OCI-LY7 (cell line): ENCODE data around the gene RHBG. TPM values are rescaled to one million over a fixed set of nuclear protein-coding genes. Genes with fewer than 3 reads are reported as not detected.

Source experiments
- BruUV-seq: library from RNA; stranded (reverse); fragments of 400-500 nt; replicated peaks from 2 replicates; lab custom pipeline; 2021; lab: Mats Ljungman, UMichigan
- CTCF ChIA-PET: fragments of 300-600 bp; sonication (Branson Sonifier 250); formaldehyde crosslinking; loops from one replicate; lab custom pipeline; 2022; ENCODE audit warnings: antibody characterized with exemption; ENCODE audit not compliant: unreplicated experiment; lab: Charles Lee
- POLR2A ChIA-PET: fragments of 300-600 bp; sonication (Branson Sonifier 250); formaldehyde crosslinking; loops from one replicate; lab custom pipeline; 2022; ENCODE audit warnings: antibody characterized with exemption; lab: Charles Lee
- DNase-seq: peaks from one replicate; pipeline ENCODE4 v3.0.0-alpha.2; 2015; ENCODE audit warnings: low spot score
- H2AFZ ChIP-seq: fragments of 200-600 bp; sonication (generic), shearing (Covaris generic); 2 replicates; pipeline ENCODE4 v1.6.1; 2014; ENCODE audit warnings: mild to moderate bottlenecking, antibody characterized with exemption, low read length, moderate library complexity
- H3K27ac ChIP-seq: fragments of 200-600 bp; sonication (generic); 2 replicates; pipeline ENCODE4 v1.5.1; 2014; ENCODE audit warnings: mixed run types, low read depth, mild to moderate bottlenecking, moderate library complexity, low read length, inconsistent platforms; ENCODE audit not compliant: poor library complexity, severe bottlenecking
- H3K36me3 ChIP-seq: fragments of 200-600 bp; sonication (generic); 2 replicates; pipeline ENCODE4 v1.6.1; 2014; ENCODE audit warnings: mild to moderate bottlenecking, antibody characterized with exemption, low read length, moderate library complexity, mixed read lengths; ENCODE audit not compliant: insufficient read depth
- H3K4me1 ChIP-seq: fragments of 200-600 bp; sonication (generic); 2 replicates; pipeline ENCODE4 v1.5.1; 2014; ENCODE audit warnings: mild to moderate bottlenecking, low read length; ENCODE audit not compliant: insufficient read depth, poor library complexity, severe bottlenecking
- H3K4me2 ChIP-seq: fragments of 200-600 bp; sonication (generic); 2 replicates; pipeline ENCODE4 v1.6.1; 2014; ENCODE audit warnings: mild to moderate bottlenecking, low read length
- H3K4me3 ChIP-seq: fragments of 200-600 bp; sonication (generic); 2 replicates; pipeline ENCODE4 v1.5.1; 2014; ENCODE audit warnings: mild to moderate bottlenecking, low read depth, low read length; ENCODE audit not compliant: poor library complexity, severe bottlenecking
- H3K79me2 ChIP-seq: fragments of 200-600 bp; sonication (generic); 2 replicates; pipeline ENCODE4 v1.6.1; 2016; ENCODE audit warnings: low read depth, mild to moderate bottlenecking, low read length, moderate library complexity, mixed read lengths; ENCODE audit not compliant: insufficient read depth
- H3K9me2 ChIP-seq: fragments of 200-600 bp; sonication (generic); 2 replicates; pipeline ENCODE4 v1.6.1; 2016; ENCODE audit warnings: mild to moderate bottlenecking, low read length, mixed read lengths; ENCODE audit not compliant: insufficient read depth
- H3K9me3 ChIP-seq: fragments of 200-600 bp; sonication (generic); 2 replicates; pipeline ENCODE4 v1.6.1; 2014; ENCODE audit warnings: mild to moderate bottlenecking, mixed run types, low read length, mixed read lengths
- H4K20me1 ChIP-seq: fragments of 200-600 bp; sonication (generic); 2 replicates; pipeline ENCODE4 v1.6.1; 2014; ENCODE audit warnings: mild to moderate bottlenecking, antibody characterized with exemption, low read length, moderate library complexity, mixed read lengths; ENCODE audit not compliant: insufficient read depth
- EZH2phosphoT487 ChIP-seq: fragments of 200-600 bp; sonication (generic); IDR thresholded peaks from 2 replicates; pipeline ENCODE4 v1.6.1; 2018; ENCODE audit warnings: low read depth, borderline replicate concordance, mild to moderate bottlenecking, mixed run types, antibody characterized with exemption, low read length, moderate library complexity, mixed read lengths
- intact Hi-C: fragments of 100-400 bp; cut with micrococcal nuclease; formaldehyde crosslinking; loops from one replicate; pipeline ENCODE4 v1.10.0; 2022; ENCODE audit not compliant: unreplicated experiment
- total RNA-seq, 2 experiments: library from RNA; depleted of rRNA in 1 of 2; stranded (reverse); fragments of >200 nt in 1 of 2; shearing (Covaris generic) in 1 of 2; gene quantifications; 2 replicates each; pipeline ENCODE4 v1.2.3, GENCODE V29; 2014 to 2022
- TF ChIP-seq, protein P1 (sequence below): fragments of 200-600 bp; sonication (generic); conservative IDR thresholded peaks from 2 replicates; pipeline ENCODE4 v1.5.1; 2014; ENCODE audit warnings: mild to moderate bottlenecking, antibody characterized with exemption, low read length, moderate library complexity, mixed read lengths

RHBG gene
- total RNA-seq, 2 experiments from 2014 or later = not detected

DNA sequence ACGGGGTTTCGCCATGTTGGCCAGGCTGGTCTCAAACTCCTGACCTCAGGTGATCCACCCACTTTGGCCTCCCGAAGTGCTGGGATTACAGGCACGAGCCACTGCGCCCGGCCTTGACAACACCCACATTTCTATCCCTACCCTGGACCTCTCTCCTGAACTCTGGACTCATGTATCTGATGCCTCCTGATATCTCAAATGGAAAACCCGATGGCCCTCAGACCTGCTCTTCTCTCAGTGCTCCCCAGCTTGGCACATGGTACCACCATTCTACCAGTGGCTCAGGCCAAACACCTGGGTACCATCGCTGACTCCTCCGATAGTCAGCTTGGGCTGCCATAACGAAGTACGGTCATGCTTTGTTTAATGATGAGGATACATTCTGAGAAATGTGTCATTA is 8.5 kb upstream of the RHBG start:
- Histone ChIP-seq H3K36me3 (no peaks in the 10 kb centered on the region), H3K4me1 (no peaks in the 10 kb centered on the region), H3K79me2 (no peaks in the 10 kb centered on the region), H3K9me3 (no peaks in the 10 kb centered on the region), H2AFZ (no peak overlapping the region), H3K4me2 (no peak overlapping the region), H3K9me2 (no peaks in the 10 kb centered on the region), H3K4me3 (no peak overlapping the region), H3K27ac (no peak overlapping the region), H4K20me1 (no peaks in the 10 kb centered on the region)
- no peak for DNase-seq
- no peak for TF ChIP-seq EZH2phosphoT487
- TF ChIP-seq, protein P1, sequence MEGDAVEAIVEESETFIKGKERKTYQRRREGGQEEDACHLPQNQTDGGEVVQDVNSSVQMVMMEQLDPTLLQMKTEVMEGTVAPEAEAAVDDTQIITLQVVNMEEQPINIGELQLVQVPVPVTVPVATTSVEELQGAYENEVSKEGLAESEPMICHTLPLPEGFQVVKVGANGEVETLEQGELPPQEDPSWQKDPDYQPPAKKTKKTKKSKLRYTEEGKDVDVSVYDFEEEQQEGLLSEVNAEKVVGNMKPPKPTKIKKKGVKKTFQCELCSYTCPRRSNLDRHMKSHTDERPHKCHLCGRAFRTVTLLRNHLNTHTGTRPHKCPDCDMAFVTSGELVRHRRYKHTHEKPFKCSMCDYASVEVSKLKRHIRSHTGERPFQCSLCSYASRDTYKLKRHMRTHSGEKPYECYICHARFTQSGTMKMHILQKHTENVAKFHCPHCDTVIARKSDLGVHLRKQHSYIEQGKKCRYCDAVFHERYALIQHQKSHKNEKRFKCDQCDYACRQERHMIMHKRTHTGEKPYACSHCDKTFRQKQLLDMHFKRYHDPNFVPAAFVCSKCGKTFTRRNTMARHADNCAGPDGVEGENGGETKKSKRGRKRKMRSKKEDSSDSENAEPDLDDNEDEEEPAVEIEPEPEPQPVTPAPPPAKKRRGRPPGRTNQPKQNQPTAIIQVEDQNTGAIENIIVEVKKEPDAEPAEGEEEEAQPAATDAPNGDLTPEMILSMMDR = no peak
- POLR2A ChIA-PET = no interaction called here
- CTCF ChIA-PET = no interaction called here
- no TSS peak for BruUV-seq
- intact Hi-C loops = no loop called here

DNA sequence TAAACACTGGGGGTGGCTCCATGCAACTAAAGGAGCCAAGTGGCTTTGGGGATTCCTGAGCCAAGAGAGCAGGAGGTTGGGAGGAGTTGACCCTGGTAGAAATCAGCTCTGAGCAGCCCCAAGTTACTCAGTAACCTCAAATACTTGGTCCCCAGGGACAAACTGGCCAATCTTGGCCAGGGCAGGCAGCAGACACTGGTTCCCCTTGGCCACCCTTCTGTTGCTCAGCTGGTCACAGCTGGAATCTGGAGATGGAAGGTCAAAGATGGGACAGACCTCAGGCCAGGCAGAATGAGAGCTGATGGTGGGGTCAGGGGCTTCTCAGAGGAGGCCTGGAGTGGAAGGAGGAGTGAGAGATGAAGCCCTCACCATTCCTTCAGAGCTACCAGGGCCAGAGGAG is 3.3 kb upstream of the RHBG start:
- ChIA-PET POLR2A (no interaction called here), CTCF (no interaction called here)
- Histone ChIP-seq H3K36me3 (no peaks in the 10 kb centered on the region), H3K9me2 (no peaks in the 10 kb centered on the region), H3K4me3 (no peak overlapping the region), H3K4me1 (no peaks in the 10 kb centered on the region), H3K4me2 (no peak overlapping the region), H2AFZ (no peak overlapping the region), H3K79me2 (no peaks in the 10 kb centered on the region), H3K9me3 (no peaks in the 10 kb centered on the region), H3K27ac (no peak overlapping the region), H4K20me1 (no peaks in the 10 kb centered on the region)
- DNase-seq = no peak
- intact Hi-C loops = no loop called here
- BruUV-seq = no TSS peak
- TF ChIP-seq, protein P1 = no peak
- TF ChIP-seq EZH2phosphoT487 = no peak

DNA sequence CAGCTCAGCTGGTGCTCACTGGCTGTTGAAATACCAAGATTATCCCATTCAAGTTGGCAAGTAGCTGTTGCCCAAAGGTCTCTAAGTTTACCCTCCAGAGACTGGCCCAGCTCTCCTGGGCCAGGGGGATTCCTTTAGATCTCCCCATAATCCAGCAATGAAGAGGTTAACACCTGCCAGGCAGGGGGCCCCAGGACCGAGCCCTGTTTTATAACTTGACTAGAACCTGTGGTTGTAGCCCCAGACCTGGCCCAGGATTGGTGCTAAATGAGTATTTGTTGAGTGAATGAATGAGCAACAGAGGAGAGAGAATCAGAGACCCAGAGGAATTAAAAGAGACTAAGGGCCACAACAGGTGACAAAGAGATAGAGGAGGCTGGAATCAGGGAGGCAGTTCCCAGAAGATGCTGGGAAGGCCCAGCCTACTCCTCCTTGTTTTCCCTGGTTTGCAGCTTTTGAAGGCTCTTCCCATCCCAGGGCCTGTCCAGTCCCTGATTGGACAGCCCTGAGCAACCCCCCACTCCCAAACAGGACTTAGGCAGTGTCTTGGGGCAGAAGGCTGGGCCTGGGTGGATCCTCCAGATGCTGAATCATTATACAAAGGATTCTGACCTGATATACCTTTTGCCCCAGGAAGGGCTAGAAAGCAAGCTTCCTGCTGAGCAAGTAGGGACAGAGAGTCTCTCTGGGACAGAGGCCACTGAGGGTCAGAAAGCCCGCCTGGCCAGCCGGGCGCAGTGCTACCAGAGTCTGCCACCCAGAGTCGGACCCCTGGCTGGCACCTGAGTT is 2.4 kb upstream of the RHBG start:
- Histone ChIP-seq H4K20me1 (no peaks in the 10 kb centered on the region), H3K4me2 (no peak overlapping the region), H3K4me1 (no peaks in the 10 kb centered on the region), H3K4me3 (no peak overlapping the region), H3K27ac (no peak overlapping the region), H3K9me2 (no peaks in the 10 kb centered on the region), H3K9me3 (no peaks in the 10 kb centered on the region), H2AFZ (no peak overlapping the region), H3K79me2 (no peaks in the 10 kb centered on the region), H3K36me3 (no peaks in the 10 kb centered on the region)
- no TSS peak for BruUV-seq
- intact Hi-C loops = no loop called here
- POLR2A ChIA-PET = no interaction called here
- no peak for DNase-seq
- CTCF ChIA-PET = no interaction called here
- TF ChIP-seq, protein P1 = no peak
- TF ChIP-seq EZH2phosphoT487 = no peak
